ENCODE measurements around the gene IL2RA.
"Not testable (repeated sequence)": the region's sequence is repeated elsewhere in the genome, so short reads cannot be mapped to it uniquely, and the experiment has no call there.

IL2RA gene

DNA sequence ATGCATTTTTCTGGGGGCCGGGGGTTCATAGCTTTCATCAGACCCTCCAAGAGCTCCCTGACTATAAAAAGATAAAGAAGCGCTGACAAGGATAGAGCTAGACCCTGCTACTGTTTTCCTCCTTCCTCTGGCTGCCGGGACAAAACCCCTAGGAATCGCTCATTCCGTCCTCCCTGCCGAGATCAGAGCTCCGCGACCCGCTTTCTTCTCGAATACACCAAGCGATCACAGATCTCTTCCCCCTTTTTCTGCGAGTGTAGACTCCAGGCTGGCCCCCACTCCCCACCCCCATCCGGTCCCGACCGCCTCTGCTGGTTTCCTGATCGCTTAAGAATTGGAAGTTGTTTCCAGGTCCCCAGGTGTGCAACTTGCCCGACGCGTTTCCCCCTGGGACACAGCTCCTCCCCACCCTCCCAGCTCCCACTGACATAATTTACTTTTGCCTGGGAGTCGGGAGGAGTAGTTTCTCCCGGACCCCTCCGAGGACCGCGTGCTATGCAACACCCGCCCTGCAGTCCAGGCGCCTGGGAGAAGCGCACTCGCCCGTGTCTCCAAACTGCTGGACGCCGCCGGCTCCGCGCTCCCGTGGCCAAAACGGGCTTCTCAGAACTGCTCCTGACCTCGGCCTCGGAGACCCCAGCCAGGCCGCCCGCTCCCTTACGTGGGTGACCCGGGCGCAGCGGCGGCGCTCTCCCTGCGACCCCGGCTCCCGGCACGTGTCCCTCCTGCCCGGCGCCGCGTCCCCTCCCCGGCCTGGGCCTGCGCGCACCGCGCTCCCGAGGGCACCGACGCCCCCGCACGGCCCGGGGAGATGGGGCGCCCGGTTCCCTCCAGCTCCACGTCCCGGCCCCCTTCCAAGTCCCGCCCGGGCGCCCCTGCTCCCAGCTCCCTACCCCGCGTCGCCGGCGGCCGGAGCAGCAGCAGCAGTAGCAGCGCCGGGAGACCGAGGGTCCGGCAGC lies 85.4 kb downstream of the IL2RA start:
- DNase-seq, result peak; percentile 80

DNA sequence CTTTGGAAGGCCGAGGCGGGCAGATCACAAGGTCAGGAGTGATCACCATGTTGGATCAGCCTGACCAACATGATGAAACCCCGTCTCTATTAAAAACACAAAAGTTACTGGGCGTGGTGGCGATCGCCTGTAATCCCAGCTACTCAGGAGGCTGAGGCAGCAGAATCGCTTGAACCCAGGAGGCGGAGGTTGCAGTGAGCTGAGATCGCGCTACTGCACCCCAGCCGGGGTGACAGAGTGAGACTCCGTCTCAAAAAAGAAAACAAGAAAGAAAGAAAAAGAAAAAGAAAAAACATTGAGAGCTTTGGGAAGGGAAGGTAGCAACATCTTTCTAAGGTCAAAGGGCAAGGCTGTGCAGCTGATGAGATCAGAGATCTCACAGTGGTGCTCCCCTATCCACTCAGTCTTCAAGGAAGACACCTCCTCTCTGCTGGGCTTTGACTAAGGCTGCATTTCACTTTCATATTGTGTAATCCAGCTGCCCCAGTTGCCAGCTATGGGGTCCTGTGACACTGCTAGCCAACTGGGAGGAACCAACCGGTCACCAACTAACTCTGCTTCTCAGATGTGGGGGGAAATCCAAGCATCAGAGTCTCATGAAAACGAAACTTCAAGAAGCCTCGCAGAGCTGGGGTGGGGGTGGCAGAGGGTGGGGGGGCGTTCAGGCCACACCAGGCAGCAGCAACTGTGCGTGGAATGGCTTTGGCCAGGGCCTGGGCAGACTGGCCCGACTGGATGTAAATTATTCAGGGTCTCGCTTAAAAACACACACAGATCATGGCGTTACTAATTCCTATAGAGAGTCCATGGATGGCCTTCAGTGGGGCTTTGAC lies 86.3 kb downstream of the IL2RA start:
- DNase-seq, result peak; percentile 84

DNA sequence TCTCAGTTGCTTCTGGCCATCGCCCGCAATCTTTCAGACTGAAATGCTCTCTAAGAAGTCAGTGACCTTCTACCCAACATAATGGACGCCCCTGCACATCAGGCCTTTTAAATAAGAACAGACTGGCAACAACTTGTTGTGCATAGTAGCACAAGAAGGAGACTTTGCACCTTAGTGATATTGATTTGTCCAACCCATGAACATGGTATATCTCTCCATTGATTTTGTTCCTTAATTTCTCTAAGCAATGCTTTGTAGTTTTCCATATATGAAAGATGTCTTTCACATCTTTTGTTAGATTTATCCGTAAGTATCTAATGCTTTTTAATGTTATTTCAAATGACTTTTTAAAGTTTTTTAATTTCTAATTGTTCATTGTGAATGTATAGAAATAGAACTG lies 89.1 kb downstream of the IL2RA start:
- DNase-seq, result no peak

DNA sequence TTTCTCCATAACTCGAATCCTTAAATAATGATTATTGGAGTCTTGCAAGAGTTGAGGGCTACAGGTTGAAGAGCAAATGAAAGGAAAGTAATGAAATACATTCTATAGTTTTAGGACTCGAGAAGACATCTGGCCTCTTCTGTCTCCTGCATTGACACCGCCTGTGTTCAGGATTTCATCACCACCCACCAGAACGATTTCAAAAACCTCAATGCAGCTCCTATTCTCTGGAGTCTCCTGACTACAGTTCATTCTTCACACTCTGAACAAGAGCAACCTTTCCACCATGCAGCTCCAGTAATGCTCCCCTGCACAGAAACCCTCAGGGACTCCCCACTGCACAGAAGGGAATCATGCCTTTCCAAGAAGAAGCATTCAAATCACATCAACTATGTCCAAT lies 90.3 kb downstream of the IL2RA start:
- no peak for DNase-seq

DNA sequence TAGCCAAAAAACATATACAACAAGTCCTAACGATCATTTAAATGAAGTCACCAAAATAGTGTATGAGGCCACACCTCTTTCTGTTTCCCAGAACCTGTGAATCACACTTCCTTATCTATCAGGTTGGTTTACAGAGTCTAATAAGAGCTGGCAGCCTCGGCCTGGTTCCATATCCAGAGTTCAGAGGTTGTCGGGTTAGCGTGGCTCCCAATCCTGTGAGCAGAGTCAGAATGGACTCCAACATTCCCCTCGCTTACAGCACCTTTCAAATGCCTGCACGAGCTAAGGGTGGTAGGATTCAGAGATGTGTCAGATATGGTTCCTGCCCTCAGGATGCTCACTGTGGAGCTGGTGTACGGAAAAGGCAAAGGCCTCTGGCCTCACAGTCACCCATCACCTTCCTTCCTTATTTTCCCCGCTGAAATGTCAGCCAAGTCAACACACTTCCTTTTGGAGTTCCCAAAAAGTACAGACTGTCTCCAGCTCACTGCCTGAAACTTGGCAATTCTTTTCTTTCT lies 90.8 kb downstream of the IL2RA start:
- DNase-seq, result peak; percentile 69

DNA sequence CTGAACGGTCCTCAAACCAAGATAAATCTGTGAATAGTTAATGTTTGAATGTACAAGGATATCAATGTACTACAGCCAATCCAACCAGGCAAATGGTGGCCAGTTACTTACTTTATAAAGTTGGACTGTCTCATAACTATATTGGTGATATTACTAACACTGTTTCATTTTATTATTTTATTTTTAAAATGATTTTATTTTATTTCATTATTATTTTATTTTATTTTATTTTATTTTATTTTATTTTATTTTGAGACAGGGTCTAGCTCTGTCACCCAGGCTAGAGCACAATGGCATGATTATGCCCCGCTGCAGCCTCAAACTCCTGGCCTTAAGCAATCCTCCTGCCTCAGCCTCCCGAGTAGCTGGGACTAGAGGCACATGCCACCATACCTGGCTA lies 91.6 kb downstream of the IL2RA start:
- no peak for DNase-seq

DNA sequence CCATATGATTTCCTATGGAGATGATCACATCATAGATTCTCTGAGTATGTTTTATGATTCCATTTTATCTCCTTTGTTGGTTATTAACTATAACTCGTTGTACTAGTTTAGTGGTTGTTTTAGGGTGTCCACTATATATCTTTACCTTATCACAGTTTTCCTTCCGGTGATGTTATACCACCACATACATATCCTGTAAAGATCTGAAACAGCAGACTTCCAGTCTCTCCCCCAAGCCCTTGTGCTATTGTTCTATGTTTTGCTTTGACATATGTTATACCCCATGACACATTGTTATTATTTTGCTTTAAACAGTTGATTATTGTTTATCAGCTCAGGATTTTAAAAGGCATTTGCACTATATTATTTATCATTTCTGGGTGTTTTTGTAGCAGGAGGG lies 92.1 kb downstream of the IL2RA start:
- no peak for DNase-seq

DNA sequence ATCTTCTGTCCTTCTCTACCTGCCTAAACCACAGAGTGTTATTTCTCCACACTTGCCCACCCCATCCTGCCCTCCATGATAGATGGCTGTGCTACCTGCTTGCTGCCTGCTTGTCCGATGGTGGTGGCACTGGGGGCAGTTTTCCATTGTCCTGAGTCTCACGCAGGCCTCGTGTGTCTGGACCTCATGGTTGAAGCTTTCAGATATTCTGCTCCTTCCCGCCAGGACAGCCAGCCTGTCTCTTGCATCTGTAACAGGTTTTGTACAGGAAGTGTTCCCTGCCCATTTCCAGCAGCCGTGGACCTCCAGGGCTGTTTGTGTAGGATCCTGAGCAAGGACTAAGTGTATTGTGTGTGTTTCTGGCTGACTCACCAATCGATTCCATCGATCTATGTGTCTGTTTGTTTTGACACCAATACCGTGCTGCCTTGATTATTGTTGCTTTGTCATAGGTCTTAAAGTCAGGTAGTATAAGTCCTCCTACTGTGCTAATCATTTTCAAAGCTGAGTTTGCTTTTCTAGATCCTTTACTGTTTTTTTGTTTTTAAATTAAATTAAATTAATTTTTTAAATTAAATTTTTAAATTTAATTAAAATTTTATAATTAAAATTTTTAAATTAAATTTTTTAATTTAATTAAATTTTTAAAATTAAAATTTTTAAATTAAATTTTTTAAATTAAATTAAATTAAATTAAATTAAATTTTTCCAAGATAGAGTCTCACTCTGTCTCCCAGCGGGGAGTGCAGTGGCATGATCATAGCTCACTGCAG lies 93.3 kb downstream of the IL2RA start:
- DNase-seq, result no peak

DNA sequence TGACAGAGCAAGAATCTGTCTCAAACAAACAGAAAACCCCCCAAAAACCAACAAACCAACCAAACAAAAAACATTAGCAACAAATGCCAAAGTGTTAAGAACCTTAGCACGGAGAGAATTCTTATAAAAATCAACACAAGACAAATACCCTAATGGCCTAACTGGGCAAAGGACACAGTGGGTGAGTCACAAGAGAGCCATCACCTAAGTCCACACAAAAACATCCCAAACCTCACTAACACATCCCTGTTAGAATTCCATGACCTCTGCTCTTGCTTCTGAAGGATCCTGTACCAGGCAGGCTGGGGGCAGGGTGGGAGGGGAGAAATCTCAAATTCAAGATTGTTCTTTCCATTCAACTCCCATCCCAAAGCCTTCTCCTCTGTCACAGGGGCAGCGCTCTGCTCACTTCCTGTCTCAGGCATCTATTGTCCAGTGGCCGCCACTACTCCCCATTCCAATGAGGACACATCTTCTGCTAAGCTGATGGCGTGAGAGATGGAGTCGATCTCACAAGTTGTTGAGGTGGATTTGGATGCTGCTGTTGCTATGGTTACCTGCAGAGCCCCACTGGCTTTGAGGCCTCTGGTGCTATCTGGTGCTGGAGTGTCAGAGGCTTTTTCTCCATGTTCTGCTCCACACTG lies 94.0 kb downstream of the IL2RA start:
- DNase-seq, result no peak

DNA sequence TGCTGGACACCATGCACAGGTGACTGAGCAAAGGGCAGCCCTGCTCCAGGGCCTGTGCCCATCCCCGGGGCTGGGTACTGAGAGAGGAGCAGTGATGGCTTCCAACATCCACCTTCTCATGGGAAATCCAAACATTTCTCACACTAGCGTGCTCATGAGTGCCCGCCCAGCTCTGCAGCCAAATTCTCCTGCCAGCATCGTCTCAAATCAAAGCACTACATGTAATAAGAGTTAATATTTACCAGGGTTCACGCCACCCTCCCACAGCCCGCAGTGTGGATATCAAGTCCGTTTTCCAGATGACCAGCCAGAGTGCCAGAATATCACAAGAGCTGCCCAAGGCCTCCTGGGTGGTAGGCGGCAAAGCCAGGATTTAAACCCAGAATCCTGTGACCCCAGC lies 96.9 kb downstream of the IL2RA start:
- no peak for DNase-seq

DNA sequence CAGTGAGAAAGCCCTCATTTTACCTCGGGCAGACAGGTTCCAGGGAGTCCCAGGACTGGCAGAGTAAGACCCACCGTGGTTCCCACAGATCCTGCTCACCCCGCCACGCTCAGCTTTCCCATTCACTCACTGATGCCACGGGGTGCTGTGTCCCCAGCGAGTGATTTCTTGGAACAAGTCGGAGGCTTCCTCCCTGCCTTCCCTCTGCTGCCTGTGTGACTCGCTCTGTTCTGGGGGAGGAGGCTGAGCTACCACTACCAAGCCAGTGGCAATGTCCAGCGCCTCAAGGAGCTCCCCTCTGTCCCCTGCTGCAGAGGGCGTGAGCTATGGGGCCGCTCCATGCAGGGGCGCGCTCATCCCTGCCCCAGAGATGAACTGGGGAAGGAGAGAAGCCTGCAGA lies 97.4 kb downstream of the IL2RA start:
- DNase-seq, result no peak

DNA sequence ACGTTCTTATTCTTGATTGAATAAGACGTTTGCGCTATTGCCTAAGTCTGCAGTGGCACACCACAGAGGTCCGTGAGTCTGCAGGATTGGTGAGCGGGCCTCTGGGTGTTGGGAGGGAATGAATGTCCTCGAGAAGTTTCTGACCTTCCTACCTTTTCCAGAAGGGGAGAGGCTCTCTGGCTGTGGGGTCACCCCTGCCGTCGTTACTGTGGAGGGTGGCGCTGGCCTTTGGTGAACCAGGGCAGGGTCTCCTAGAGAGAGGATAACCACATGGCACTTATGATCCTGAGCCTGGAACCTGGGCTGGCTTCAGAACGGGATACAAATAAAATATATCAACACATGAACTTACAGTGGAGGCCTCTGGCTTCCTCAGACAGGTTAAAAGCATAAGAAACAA lies 98.6 kb downstream of the IL2RA start:
- DNase-seq, result no peak

DNA sequence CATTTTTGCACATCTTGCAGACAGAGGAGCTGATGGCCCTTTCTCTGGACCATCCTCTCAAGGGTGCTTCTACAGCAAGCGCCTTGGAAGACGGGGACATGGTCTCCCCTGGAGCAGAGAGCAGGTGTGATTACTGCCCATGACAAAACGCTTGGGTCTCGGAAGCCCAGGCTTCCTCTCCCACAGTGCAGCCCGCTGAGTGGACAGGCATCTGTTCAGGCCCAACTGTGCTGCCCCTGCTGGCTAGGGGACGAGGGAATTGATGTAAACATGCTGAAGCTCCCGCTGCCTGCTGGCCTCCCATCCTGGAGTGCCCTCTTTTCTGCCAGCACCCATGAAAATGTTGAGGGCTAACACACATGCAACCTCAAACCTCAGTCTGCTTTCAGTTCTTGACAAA lies 99.1 kb downstream of the IL2RA start:
- DNase-seq, result no peak

DNA sequence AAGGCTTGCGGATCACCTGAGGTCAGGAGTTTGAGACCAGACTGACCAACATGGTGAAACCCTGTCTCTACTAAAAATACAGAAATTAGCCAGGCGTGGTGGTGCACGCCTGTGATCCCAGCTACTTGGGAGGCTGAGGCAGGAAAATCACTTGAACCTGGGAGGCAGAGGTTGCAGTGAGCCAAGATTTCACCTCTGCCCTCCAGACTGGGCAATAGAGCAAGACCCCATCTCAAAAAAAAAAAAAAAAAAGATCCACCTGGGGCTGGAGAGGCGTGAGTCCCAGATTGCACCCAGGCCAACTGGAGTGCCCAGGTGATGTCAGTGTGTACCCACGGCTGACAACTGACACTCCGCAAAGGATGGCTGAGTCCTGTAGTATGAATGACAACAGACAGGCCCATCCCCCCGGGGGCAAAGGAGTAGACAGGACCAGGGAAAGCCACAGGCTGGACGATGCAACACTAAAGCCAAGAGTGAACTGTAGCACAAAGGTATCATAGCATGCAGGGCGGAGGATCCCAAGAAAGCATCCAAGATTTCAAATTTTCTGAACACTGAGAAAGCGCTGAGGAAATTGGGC lies 99.7 kb downstream of the IL2RA start:
- not testable (repeated sequence) for DNase-seq

DNA sequence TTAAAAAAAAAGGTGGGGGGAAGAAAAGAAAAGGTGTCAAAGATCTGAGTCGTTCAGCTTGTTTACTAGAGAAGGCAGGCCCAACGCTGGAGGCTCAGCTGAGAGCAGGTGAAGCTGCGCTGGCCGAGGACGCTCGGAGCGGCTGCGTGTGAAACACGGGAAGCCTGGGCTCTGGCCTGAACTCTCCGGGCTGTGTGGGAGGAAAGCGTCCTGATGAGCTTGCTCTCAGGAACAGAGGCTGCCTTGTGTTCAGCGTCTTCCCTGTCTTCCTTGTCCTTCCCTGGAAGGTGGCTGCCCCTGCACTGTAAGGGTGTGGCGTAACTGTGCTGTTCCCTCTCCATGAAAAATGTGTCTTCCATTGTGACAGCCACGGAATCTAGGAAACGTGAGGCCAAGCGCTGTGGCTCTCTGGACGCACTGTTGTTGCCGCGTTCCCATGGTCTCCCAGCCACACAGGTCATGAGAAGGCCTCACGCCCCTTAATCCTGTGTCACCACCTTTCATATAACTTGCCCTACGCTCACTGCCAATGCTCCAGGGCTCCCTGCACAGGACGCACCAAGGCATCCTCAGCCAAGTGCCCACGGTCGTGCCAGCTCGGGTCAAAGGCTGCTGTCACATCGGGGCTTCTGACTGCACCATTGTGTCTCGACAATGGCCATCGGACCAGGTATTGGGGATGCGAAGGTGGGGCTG lies 100.6 kb downstream of the IL2RA start:
- peak; percentile 55 for DNase-seq

DNA sequence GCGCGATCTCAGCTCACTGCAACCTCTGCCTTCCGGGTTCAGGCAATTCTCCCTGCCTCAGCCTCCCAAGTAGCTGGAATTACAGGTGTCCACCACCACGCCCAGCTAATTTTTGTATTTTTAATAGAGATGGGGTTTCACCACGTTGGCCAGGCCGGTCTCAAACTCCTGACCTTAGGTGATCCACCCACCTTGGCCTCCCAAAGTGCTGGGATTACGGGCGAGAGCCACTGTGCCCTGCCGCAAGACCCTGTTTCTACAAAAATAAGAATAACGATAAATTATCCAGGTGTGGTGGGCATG lies 101.2 kb downstream of the IL2RA start:
- DNase-seq, result peak; percentile 21

Measured in activated effector memory CD4-positive, alpha-beta T cell treated with anti-CD3 and anti-CD28 coated beads, Interleukin-2, amount 50 U/mL, for 16 hours (primary cell).